Endothelial cell of hepatic sinusoid (primary cell): ENCODE results near the gene SLC17A5.

Source experiments
- in situ Hi-C: cut with HindIII; loops from 2 replicates; pipeline ENCODE4 v1.10.0; 2017; ENCODE audit warnings: low sequenced_read_pairs

SLC17A5 gene

DNA sequence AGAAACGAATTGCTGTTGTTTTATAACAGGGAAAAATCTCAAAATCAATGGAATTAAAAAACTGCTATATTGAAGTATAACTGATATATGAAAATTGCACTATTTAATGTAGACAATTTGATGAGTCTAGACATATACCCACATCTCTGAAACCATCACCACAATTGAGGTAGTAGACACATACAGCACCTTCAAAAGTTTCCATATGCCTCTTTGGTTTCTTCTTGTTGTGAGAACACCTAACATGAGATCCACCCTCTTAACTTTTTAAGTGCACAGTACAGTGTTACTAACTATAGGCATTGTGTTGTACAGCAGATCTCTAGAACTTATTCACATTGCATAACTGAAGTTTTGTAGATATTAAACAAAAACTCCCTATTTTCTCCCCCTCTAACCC is 14.0 kb upstream of the SLC17A5 start:
- in situ Hi-C loops: no loop called here

DNA sequence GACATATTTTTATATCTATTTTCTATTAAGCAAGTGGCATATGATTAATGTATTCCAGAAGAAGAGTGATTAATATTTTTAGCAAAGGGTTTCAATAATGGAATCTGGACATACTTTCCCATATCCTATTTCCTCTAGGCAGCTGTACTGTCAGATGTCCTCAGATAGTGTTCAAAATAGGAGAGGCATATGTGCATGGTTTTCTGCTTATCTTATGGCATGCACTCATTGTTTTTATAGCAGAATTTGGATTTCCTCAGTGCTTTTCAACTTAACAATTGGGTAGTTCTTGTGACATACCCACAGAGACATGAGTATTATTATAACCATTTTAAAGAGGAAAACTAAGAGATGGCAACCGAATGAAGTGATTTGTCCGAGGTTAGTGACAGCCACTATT is 12.6 kb upstream of the SLC17A5 start:
- in situ Hi-C loops: no loop called here

GRCh38 chr6:73665686-73666319 is 12.0 kb upstream of the SLC17A5 start:
- in situ Hi-C loops: no loop called here

- in situ Hi-C loops: no loop called here
These were observed 10.9 kb upstream of the SLC17A5 start for GRCh38 chr6:73664701-73665100.

DNA sequence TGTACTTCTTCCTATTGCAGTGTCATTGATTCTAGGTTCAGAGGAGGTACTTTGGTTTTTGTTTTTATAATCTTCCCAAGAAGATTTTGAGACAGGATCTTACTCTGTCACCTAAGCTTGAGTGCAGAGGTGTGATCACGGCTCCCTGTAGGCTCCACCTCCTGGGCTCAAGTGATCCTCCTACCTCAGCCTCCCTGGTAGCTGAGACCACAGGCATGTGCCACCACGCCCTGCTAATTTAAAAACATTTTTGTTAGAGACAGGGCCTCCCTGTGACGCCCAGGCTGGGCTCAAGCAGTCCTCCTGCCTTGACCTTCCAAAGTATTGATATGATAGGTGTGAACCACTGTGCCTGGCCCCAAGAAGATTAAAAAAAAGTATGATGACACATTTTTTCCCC is 3.4 kb upstream of the SLC17A5 start:
- in situ Hi-C loops: no loop called here

- in situ Hi-C loops: no loop called here
These were observed 2.8 kb upstream of the SLC17A5 start for GRCh38 chr6:73656531-73657145.

DNA sequence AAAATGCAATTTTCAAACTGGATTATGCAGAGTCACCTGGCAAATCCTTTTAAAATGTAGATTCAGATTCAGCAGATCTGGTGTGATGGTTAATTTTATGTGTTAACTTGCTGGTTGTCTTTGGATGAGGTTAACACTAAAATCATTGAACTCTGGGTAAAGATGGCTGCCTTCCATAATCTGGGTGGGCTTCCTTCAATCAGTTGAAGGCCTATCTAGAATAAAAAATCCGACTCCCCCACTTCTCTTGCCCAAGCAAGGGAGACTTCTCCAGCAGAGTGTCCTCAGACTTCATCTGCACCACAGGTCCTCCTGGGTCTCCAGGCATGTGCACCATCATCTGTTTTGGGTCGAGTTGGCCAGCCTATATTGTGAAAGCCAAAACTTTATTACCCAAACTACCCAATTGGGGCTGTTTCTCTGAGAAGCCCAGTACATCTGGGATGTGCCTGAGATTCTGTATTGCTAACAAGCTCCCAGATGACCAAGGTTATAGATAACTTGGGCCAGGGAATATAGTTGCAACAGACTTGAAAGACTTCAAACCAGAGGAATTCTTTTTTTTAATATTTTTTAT is 1.6 kb upstream of the SLC17A5 start:
- in situ Hi-C loops: no loop called here

DNA sequence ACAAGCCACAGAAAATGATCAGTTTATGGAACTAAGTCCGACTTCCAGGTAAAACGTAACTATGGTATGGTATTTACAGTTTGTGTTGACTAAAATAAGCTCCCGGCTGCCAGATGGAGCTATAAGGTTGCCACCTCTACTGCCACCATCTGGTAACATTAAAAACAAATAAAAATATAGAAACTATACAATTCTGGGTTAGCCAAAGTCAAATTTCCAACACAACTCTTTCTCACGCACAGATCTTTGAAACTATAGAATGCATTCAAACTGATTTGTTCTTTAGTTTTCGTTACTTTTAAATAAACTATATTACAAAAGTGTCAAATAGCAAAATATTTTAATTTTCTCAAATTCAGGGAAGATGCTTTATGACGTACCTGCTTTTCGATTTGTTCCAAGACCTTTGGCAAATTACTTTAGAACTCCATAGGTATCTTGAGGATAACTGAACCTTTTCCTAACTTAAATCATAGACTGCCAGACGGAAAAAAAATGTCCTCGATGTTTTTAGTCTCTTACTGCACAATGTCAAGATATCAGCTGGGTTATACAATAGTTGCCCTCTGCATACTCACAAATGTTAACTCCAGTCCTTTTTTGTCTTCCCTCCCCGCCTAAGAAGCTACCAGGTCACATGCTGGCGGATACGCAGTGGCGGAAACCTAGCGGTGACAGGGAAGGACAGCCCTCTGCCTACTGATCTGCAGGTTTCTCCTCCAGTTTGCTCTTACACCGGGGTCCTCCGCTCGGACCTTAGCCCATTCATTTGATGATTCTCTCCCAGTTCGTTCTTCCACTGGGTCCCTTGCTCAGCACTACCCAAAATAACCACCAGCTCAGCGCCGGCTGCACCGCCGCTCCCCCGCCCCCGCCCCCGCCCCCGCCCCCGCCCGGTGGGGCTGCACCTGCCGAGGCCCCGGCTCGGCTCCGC is 888 bp downstream of the SLC17A5 start:
- in situ Hi-C loops: no loop called here

- in situ Hi-C loops: no loop called here
These were observed 4.0 kb downstream of the SLC17A5 start for GRCh38 chr6:73649783-73650182.

DNA sequence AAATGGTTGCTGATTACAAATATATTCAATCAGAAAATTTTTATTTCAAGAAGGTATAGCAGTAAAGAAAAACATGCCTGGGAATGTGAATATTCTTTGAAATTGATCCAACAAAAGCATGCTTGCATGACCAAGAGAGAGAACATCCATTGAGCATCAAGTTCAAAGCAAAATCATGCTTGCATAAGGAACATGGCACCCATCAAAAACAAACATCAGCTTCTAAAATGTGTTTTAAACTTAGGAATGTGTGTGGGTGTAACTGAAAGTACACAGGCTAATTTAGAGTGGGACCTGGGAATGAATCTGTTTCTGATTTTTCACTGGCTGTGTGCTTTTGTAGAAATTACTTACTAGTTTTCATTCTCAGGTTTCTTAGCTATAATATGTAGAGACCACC is 5.6 kb downstream of the SLC17A5 start:
- in situ Hi-C loops: no loop called here

DNA sequence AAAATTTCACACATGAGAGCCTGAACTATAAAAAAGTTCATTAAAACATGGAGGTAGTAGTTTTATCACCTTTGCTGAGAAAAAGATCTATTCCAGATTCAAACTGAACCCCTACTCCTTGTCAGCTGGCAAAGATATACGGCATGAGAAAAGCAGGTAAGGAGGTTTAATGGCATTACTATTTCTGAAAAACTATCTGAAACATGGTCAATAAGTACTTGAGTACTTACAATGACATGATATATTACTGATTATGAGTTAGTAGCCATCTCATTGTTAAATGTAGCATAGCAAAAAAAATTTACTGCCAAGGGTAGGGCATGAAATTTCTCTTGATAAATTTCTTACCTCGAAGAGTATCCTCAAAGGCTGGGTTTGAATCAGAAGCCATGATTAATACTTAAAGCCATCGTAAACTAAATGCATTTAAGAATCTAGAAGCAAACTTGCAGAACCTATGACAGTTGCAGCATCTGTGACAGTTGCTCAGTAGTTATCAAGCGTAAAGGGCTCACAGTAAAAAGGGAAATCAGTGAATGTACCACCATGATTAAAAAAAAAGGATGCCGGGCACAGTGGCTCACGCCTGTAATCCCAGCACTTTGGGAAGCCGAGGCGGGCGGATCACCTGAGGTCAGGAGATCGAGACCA is 8.7 kb downstream of the SLC17A5 start:
- in situ Hi-C loops: loop anchor here (5.0 kb wide), 1 partner anchor 228 kb away; no protein-coding TSS in a partner anchor

DNA sequence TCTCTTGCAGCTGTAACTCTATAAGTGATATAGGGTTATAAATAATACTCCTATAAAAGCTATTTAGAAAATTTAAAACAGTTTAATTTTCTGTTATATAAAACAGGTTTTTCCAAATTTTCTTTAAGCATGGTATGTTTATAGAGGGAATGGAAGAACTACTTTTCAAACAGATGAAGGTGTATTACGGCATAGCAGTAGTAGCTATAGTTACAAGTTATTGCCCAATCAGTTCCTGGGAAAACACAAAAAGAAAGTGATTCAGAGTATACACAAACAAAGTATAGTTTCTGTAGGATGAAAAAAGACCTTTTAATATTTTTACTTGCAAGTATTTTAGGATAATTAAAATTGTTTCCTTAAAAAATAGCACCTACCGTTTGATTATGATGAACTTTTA is 9.8 kb downstream of the SLC17A5 start:
- in situ Hi-C loops: loop anchor here (5.0 kb wide), 1 partner anchor 227 kb away; no protein-coding TSS in a partner anchor

- in situ Hi-C loops: loop anchor here (5.0 kb wide), 1 partner anchor 225 kb away; no protein-coding TSS in a partner anchor
These were observed 11.3 kb downstream of the SLC17A5 start for GRCh38 chr6:73642530-73642929.

DNA sequence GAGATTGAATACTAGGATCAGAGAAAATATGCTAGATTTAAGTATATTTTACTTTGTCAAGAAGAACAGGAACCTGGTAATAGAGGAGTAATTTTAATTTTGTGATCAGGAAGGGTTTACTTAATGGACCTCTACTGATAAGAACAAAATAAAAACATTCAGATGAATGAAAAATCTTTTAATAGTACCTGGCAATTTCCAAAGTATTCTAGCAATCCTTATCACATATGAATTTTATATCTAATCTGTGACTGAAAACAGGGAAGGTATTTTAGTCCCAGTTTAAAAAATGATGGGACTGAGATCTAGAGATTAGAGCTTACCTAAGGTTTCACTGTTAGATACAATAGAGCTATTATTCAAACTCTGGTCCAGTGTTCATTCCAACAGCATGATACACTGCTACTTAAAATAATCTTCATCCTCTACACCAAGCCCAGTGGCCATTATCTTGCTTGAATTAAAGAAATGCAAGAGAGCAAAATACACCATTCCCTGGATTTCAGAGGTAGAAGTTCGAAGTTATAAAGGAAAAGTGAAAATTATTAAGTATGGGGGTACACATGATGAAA is 13.5 kb downstream of the SLC17A5 start:
- in situ Hi-C loops: loop anchor here (5.0 kb wide), 1 partner anchor 223 kb away; no protein-coding TSS in a partner anchor

DNA sequence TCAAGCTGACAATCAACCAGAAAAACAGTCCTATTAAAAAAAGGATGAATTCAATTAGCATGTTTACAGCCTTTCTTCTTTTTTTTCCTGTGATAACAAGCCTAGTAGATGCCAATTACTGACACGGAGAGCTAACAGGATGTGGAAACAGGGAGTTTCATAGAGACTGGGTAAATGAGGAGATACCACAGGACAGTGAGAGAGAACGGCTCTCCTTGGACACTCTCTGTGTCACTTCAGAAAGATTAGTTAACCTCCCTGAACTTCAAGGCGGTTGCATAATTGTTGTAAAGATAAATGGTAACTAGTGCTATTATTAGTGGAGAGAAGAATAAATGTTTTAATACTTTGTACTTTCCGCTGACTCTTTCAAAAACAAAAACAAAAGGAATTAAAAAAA is 14.8 kb downstream of the SLC17A5 start:
- in situ Hi-C loops: no loop called here

DNA sequence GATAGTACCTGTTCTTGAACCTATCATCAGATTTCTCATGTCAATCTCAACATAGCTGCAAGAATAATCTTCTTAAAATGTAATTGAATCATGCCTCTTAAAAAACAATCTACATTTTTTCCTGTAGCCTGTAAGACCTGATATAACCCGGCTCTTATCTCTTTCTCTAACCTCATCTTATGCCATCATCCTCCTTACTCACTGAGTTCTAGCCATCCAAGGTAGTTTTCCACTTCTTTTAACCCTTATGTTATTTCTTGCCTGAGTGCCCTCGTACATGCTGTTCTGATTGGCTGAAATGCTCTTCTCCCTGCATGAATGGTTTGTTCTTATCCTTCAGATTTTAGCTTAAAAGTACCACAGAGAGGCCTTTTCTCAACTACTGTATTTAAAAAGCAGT is 16.4 kb downstream of the SLC17A5 start:
- in situ Hi-C loops: no loop called here

GRCh38 chr6:73636048-73636447 is 17.7 kb downstream of the SLC17A5 start:
- in situ Hi-C loops: no loop called here

DNA sequence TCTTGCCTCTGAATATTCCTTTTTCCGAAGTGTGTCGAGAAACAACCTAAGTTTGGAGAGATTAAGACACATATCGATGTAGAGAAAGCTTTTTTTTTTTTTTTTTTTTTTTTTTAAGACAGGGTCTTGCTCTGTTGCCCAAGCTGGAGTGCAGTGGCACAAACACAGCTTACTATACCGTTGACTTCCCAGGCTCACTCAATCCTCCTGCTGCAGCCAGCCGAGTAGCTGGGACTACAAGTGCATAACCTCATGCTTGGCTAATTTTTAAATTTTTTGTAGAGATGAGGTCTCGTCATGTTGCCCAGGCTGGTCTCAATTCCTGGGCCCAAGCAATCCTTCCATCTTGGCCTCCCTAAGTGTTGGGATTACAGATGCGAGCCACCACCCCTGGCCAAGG is 21.4 kb downstream of the SLC17A5 start:
- in situ Hi-C loops: no loop called here

DNA sequence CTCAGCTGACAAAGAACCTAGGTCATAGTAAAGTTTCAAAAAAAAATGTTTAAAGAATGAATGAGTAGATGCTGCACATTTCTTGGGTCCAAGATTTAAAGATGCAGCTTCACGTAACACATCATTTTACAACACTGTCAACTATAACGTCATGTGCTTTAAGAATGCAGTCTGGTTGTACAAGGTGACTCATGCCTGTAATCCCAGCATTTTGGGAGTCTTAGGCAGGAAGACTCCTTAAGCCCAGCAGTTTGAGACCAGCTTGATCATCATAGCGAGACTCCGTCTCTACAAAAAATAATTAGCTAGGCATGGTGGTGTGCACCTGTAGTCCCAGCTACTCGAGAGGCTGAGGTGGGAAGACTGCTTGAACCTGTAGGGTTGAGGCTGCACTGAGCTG is 21.9 kb downstream of the SLC17A5 start:
- in situ Hi-C loops: no loop called here

DNA sequence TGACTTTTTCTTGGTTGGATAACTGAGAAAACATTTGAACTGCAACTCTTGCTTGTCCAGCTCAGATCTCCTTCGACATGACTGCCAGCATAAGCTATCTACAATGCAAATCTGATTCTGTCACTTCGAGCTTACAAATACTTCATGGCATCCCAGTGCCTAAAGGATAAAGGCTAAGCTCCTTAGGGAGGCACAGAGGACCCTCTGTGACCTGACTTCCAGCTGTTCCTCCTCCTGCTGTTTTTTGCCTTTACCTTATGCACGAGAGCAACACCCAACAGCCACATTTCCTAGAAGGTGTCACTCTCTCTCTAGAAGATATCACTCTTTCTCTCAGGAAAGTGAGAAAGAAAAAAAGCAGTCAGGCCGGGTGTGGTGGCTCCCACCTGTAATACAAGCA is 23.4 kb downstream of the SLC17A5 start:
- in situ Hi-C loops: no loop called here
